Head of caudate nucleus (tissue), 42 donors: Measurements from ENCODE around the gene SRA1.
A peak's percentile ranks its signal among the peaks of the same experiment; 100 is the strongest.
"Not testable (repeated sequence)": the region's sequence is repeated elsewhere in the genome, so short reads cannot be mapped to it uniquely, and the experiment has no call there.

Experiments
- DNase-seq, 42 donors: peaks; one replicate each; pipeline versions ENCODE4 v3.0.0 to v3.0.0-alpha.2; 2020 to 2021; ENCODE audit warnings: mixed read lengths in 7 of 42
- intact Hi-C: fragments of 100-400 bp; cut with DNase I; formaldehyde crosslinking; loops from one replicate; pipeline ENCODE4 v1.15.0; 2022

SRA1 gene

GRCh38 chr5:140557136-140557805 lies at the start of gene SRA1:
Gene SRA1, minus strand, starts transcription at chr5:140557473. Its CDS starts 21 bp downstream, at chr5:140557452.
- intact Hi-C loops: no loop called here

GRCh38 chr5:140607031-140607430 lies 49.8 kb upstream of the SRA1 start:
- DNase-seq: no peak
- intact Hi-C loops: no loop called here

More at GRCh38 chr5:140557136-140557805, at the start of gene SRA1:
- peak; percentile 88 to 98 (median 96) for DNase-seq

GRCh38 chr5:140605879-140606278 lies 48.6 kb upstream of the SRA1 start:
- intact Hi-C loops: no loop called here
- DNase-seq: no peak

GRCh38 chr5:140603734-140604133 lies 46.5 kb upstream of the SRA1 start:
- intact Hi-C loops: no loop called here
- DNase-seq: no peak

GRCh38 chr5:140603446-140603698 lies 46.1 kb upstream of the SRA1 start:
- intact Hi-C loops, DNase-seq: not testable (repeated sequence)

GRCh38 chr5:140602147-140602546 lies 44.9 kb upstream of the SRA1 start:
- no peak for DNase-seq
- intact Hi-C loops: no loop called here

GRCh38 chr5:140600096-140600495 lies 42.8 kb upstream of the SRA1 start:
- DNase-seq: no peak
- intact Hi-C loops: no loop called here

- intact Hi-C loops: no loop called here
Observed at GRCh38 chr5:140598836-140599235, 41.6 kb upstream of the SRA1 start.

GRCh38 chr5:140596321-140596741 lies 39.1 kb upstream of the SRA1 start:
- intact Hi-C loops: no loop called here
- peak in 15 of 42 donors; percentile 15 to 63 (median 32) for DNase-seq

More at GRCh38 chr5:140598836-140599235, 41.6 kb upstream of the SRA1 start:
- DNase-seq: no peak

- DNase-seq: peak in 23 of 42 donors; percentile 12 to 77 (median 38)
- intact Hi-C loops: no loop called here
Observed at GRCh38 chr5:140595538-140596300, 38.4 kb upstream of the SRA1 start.

GRCh38 chr5:140594169-140594568 lies 36.9 kb upstream of the SRA1 start:
- no peak for DNase-seq
- intact Hi-C loops: no loop called here

- intact Hi-C loops, DNase-seq: not testable (repeated sequence)
Observed at GRCh38 chr5:140593070-140593469, 35.8 kb upstream of the SRA1 start.

- peak in 1 of 42 donors; percentile 7 for DNase-seq
- intact Hi-C loops: no loop called here
Observed at GRCh38 chr5:140591747-140592372, 34.6 kb upstream of the SRA1 start.

GRCh38 chr5:140590861-140591260 lies 33.6 kb upstream of the SRA1 start:
- intact Hi-C loops: no loop called here
- DNase-seq: no peak

GRCh38 chr5:140588311-140589070 lies 31.2 kb upstream of the SRA1 start:
- intact Hi-C loops: no loop called here
- no peak for DNase-seq

GRCh38 chr5:140587495-140587894 lies 30.2 kb upstream of the SRA1 start:
- peak in 1 of 42 donors; percentile 5 for DNase-seq
- intact Hi-C loops: no loop called here

- intact Hi-C loops: not testable (repeated sequence)
- DNase-seq: peak in 2 of 42 donors; percentile 3 to 4
Observed at GRCh38 chr5:140579188-140579747, 22.0 kb upstream of the SRA1 start.

GRCh38 chr5:140576776-140577201 lies 19.5 kb upstream of the SRA1 start:
- intact Hi-C loops: no loop called here
- no peak for DNase-seq

GRCh38 chr5:140575309-140575708 lies 18.0 kb upstream of the SRA1 start:
- intact Hi-C loops: no loop called here
- peak in 39 of 42 donors; percentile 11 to 73 (median 55) for DNase-seq
